Urothelium cell line (cell line): Measurements from ENCODE around the gene NDUFB10.
A peak's percentile ranks its signal among the peaks of the same experiment; 100 is the strongest.
"Not testable (repeated sequence)": the region's sequence is repeated elsewhere in the genome, so short reads cannot be mapped to it uniquely, and the experiment has no call there.

Source experiments
- DNase-seq: peaks from one replicate; pipeline ENCODE4 v3.0.0; 2011; ENCODE audit warnings: low spot score, mixed read lengths
- FAIRE-seq: peaks from 2 replicates; lab custom pipeline; 2011; peaks lifted over from hg19 to GRCh38; lab: Jason Lieb, UNC

Gene NDUFB10

DNA sequence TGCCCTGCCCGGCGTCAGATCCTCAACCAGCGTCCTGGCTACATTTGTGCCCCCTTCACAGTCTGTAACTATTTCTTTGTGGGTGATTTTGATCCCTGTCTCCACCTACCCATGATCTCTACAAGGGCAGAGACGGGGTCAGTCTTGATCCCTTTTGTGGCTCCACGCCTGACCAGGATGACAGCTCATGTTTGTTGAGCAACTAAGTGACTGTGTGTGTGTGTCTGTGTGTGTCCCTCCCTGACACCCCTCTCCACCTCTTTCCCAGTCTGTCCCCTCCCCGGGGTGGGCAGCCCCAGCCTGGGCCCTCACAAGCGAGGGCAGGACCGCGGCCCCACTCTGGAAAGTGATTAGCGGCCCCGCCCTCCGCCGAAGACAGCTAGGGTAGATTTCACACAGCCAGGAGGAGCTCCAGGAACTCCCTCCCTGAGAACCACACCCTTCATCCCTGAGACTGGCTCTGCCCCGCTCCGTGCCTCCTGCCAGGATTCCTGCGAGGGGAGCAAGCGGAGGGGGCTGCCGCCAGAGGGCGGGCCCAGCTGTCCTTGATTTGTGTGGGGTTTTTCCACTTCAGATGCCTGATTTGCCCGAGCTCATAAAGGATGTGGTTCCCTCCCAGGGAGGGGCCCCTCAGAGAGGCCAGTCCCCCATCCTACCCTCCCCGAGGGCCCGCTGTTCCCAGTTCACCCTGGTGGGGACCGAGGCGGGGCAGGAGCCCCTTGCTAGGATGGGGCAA is 35.9 kb upstream of the NDUFB10 start:
- no peak for FAIRE-seq
- peak; percentile 79 for DNase-seq

DNA sequence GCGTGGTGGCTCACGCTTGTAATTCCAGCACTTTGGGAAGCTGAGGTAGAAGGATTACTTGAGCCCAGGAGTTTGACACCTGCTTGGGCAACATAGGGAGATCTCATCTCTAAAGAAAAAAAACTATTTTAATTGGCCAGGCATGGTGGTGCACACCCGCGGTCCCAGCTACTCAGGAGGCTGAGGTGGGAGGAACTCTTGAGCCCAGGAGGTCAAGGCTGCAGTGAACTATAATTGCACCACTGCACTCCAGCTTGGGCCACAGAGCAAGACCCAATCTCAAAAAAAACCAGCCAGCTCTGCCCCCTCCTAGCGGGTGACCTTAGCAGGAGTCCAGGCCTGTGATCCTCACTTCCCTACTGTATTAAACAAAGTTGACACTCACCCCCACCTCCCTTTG is 35.2 kb upstream of the NDUFB10 start:
- DNase-seq (no peak), FAIRE-seq (no peak)

DNA sequence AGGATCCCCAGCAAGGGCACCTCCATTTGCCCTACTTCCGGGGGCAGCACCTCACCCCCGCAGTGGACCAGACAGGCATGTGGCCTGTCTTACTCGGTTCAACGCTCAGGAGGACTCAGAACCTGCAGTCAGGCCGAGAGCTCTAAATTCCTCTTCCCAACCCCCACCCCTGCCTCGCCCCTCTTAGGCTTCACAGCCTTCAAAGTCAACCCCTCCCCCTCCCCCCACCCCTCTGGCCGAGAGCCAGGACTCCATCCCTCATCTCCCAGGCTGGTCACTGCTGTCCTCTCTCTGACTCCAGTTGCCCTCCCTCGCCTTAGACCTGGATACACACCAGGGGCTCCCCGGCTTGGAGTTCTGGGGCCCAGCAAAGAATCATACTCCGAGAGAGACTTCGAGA is 33.1 kb upstream of the NDUFB10 start:
- FAIRE-seq (no peak), DNase-seq (no peak)

DNA sequence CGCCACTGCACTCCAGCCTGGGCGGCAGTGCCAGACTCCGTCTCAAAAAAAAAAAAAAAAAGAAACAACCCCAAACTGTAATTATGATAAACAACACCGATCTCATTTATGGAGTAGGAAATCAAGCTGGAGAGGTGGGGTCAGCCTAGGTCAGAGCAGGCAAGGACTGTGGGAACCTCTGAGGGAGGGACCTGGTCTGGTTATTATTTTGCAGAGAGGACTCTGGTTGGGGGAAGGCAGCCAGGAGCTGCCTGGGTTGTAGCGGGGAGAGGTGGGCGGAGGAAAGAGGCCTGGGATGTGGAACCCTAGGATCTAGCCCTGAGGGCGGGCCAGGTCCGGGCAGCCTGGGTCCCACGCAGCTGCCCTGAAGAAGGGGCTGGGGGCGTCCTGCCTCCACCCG is 30.2 kb upstream of the NDUFB10 start:
- peak; percentile 72 for DNase-seq
- no peak for FAIRE-seq

- DNase-seq (peak; percentile 98), FAIRE-seq (peak; percentile 98)
Observed at GRCh38 chr16:1929578-1930337, 29.6 kb upstream of the NDUFB10 start.

GRCh38 chr16:1930338-1930720 is 29.0 kb upstream of the NDUFB10 start:
- no peak for DNase-seq
- FAIRE-seq: no peak

- DNase-seq (peak; percentile 40), FAIRE-seq (no peak)
Observed at GRCh38 chr16:1932050-1933028, 27.0 kb upstream of the NDUFB10 start.

- no peak for FAIRE-seq
- no peak for DNase-seq
Observed at GRCh38 chr16:1933097-1933661, 26.2 kb upstream of the NDUFB10 start.

DNA sequence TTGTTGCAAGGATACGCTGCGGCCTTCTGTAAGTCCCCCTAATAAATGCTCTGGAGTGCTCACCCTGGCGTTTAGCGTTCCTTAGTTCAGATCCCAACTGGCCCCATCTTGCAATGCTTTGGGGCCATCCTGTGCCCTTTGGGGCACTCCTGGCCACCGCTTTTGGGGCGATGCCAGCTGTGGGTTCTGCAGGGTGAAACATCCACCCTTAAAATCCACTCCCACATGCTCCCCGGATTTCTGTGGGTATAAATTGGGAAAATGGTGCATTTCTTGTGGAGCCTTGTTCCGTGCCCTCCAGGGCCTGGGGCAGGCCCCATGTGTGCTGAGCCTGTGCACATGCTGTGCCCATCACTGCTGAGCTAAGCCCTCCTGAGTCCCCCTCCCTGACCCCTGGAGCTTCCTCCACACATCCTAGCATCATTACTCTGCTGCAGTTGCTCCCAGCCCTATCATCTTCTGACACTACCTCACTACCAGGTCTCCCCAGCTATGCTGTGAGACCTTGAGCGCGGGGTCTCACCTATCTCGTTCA is 22.3 kb upstream of the NDUFB10 start:
- no peak for FAIRE-seq
- no peak for DNase-seq

DNA sequence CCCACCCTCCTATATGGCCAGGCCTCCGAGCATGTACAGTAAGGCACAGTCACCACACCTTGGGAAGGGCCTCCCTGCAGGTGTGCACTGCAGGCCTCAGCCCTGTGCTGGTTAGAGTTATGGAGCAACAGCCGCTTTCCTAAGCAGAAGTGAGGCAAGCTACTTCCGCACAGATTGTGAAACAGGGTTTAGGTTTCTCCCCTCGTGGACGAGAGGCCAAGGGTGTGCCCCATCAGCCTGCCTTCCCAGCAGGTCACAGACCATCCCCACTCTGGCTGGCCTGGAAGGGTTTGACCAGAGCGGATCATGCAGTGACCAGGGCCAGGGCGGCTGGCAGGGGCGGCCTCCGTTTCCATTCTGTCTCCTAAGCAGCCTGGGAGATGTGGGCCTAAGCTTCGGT is 21.0 kb upstream of the NDUFB10 start:
- no peak for FAIRE-seq
- no peak for DNase-seq

- DNase-seq (no peak), FAIRE-seq (no peak)
Observed at GRCh38 chr16:1938910-1939309, 20.4 kb upstream of the NDUFB10 start.

GRCh38 chr16:1939833-1940232 is 19.5 kb upstream of the NDUFB10 start:
- not testable (repeated sequence) for FAIRE-seq, DNase-seq

GRCh38 chr16:1940273-1941161 is 18.8 kb upstream of the NDUFB10 start:
- FAIRE-seq (no peak), DNase-seq (no peak)

DNA sequence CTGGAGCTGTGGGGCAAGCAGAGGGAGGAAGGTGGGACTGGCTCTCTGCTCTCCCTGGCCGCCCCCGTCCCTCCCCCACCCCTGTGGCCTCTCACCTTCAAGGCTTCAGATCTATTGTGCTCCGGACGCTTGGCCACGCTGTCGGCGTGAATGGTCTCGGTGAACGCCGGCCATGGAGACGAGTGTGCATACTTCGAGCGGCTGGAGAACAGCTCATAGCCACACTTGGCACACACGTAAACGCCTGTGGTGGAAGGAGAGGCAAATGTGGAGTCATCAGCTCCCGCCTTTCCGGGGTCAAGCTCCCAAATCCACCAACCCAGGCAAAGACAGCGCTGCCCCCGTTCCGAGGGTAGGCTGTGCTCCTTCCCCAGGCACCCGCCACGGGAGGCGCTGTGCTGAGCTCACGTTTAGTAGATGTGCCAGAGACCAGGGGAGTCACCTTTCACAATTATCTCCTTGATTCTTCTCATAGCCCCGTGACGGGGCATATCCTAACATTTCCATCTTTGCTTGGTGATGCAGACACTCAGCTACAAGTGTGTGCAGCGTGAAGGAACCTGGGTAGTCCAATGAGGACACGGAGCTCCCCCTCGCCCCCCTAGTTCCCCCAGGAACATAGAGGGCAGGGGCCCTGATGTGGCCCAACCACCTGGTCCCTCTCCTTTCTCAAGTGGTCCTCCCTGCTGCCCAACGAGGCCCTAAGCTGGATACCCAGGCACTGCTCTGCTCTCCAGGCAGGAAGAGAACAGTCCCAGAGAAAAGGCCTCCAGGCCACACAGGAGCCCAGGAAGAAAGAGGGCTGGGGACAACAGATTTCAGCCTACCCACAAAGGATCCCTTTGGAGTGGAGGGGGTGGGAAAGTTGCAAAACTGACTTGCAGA is 17.9 kb upstream of the NDUFB10 start:
- DNase-seq: no peak
- FAIRE-seq: no peak

- DNase-seq: no peak
- FAIRE-seq: no peak
Observed at GRCh38 chr16:1942047-1942809, 17.1 kb upstream of the NDUFB10 start.

DNA sequence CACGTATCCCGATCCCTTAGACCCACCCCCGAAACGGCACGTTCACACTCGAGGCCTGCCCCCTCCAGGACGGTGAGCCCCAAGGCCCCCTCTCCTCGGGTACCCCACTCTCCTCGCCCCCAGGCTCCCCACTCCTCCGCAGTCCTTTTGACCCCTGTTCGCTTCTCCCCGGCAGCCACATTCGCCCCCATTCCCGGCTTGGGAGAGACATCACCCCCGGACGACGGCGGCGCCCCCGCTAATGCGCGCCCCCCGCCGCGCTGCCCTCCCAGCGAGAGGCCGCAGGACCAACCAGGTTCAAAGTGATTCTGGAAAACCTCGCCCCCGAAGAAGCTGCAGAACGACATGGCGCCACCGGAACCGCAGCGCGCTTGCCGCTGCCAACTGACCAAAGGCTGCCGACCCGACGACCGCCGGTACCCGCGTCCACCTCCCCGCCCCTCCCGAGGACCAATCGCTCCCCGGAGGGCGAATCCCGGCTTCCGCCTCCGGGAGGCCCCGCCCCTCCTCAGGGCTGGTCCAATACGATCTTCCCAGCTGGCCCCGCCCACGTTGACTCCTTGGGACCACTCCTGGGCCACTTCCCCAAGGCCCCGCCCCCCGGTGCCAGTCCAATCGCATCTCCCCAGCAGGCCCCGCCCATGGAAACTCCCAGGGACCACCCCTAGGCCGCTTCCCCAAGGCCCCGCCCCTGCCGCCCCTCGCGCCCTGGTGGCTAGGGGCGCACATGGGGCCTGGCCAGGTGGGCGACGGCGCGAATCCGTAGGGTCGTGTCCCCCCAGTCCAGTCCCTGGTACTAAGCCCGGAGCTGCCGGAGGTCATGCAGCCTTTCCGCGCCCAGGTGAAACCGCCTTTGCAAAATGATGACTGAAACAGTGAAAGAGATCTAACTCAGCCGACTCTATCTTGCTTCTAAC is 16.3 kb upstream of the NDUFB10 start, which contains the start of gene MSRB1:
MSRB1 (minus strand) TSS at position 390 of the 917 bp plus-strand sequence; CDS start at position 347, 43 bp downstream.
- DNase-seq: peak; percentile 100
- FAIRE-seq: peak; percentile 79
